Measurements from ENCODE around the gene CARS1.

The CARS1 gene

GRCh38 chr11:2990617-2991451 lies 66.4 kb downstream of the CARS1 start:
- DNase-seq: peak; percentile 42

- no peak for DNase-seq
Observed at GRCh38 chr11:2989551-2989950, 67.7 kb downstream of the CARS1 start.

- DNase-seq: no peak
Observed at GRCh38 chr11:2989006-2989405, 68.2 kb downstream of the CARS1 start.

- no peak for DNase-seq
Observed at GRCh38 chr11:2987881-2988861, 69.1 kb downstream of the CARS1 start.

- DNase-seq: no peak
Observed at GRCh38 chr11:2983908-2984307, 73.3 kb downstream of the CARS1 start.

GRCh38 chr11:2982214-2982613 lies 75.0 kb downstream of the CARS1 start:
- no peak for DNase-seq

GRCh38 chr11:2981130-2981529 lies 76.1 kb downstream of the CARS1 start:
- no peak for DNase-seq

- no peak for DNase-seq
Observed at GRCh38 chr11:2980168-2980840, 76.9 kb downstream of the CARS1 start.

GRCh38 chr11:2977113-2977512 lies 80.1 kb downstream of the CARS1 start:
- no peak for DNase-seq

- DNase-seq: no peak
Observed at GRCh38 chr11:2976294-2977063, 80.7 kb downstream of the CARS1 start.

GRCh38 chr11:2975594-2975993 lies 81.6 kb downstream of the CARS1 start:
- DNase-seq: peak; percentile 5

GRCh38 chr11:2974272-2974671 lies 83.0 kb downstream of the CARS1 start:
- no peak for DNase-seq

GRCh38 chr11:2968341-2968900 lies 88.8 kb downstream of the CARS1 start:
- no peak for DNase-seq

- no peak for DNase-seq
Observed at GRCh38 chr11:2964782-2965181, 92.4 kb downstream of the CARS1 start.

- no peak for DNase-seq
Observed at GRCh38 chr11:2963761-2964160, 93.5 kb downstream of the CARS1 start.

GRCh38 chr11:2963112-2963754 lies 94.0 kb downstream of the CARS1 start:
- no peak for DNase-seq

- DNase-seq: no peak
Observed at GRCh38 chr11:2961080-2961479, 96.1 kb downstream of the CARS1 start.

- DNase-seq: no peak
Observed at GRCh38 chr11:2960139-2960538, 97.1 kb downstream of the CARS1 start.

- no peak for DNase-seq
Observed at GRCh38 chr11:2958251-2958650, 99.0 kb downstream of the CARS1 start.

- DNase-seq: peak; percentile 2
Observed at GRCh38 chr11:2955906-2956476, 101.2 kb downstream of the CARS1 start.

GRCh38 chr11:2954263-2954662 lies 103.0 kb downstream of the CARS1 start:
- no peak for DNase-seq

Data from kidney glomerular epithelial cell (primary cell).